NCI-H82 treated with DMSO at 0.1 percent for 48 hours (cell line): Measurements from ENCODE around the gene MAGI1.

ENCODE experiments used
- DNase-seq: peaks from one replicate; lab custom pipeline; 2025; ENCODE audit not compliant: unreplicated experiment; lab: John Stamatoyannopoulos, UW

MAGI1 gene

GRCh38 chr3:65850261-65850660, 188.5 kb downstream of the MAGI1 start:
- no peak for DNase-seq

- DNase-seq, result no peak
Observed at GRCh38 chr3:65848024-65848423, 190.7 kb downstream of the MAGI1 start.

GRCh38 chr3:65846936-65847335, 191.8 kb downstream of the MAGI1 start:
- DNase-seq, result no peak

- DNase-seq, result no peak
Observed at GRCh38 chr3:65844370-65844769, 194.3 kb downstream of the MAGI1 start.

- no peak for DNase-seq
Observed at GRCh38 chr3:65843732-65844131, 195.0 kb downstream of the MAGI1 start.

- no peak for DNase-seq
Observed at GRCh38 chr3:65837604-65838003, 201.1 kb downstream of the MAGI1 start.

GRCh38 chr3:65836047-65836446, 202.7 kb downstream of the MAGI1 start:
- no peak for DNase-seq

- no peak for DNase-seq
Observed at GRCh38 chr3:65833761-65834505, 204.8 kb downstream of the MAGI1 start.

GRCh38 chr3:65831733-65832425, 206.8 kb downstream of the MAGI1 start:
- no peak for DNase-seq

- no peak for DNase-seq
Observed at GRCh38 chr3:65830948-65831732, 207.6 kb downstream of the MAGI1 start.

- DNase-seq, result no peak
Observed at GRCh38 chr3:65829228-65829627, 209.5 kb downstream of the MAGI1 start.

GRCh38 chr3:65828706-65829105, 210.0 kb downstream of the MAGI1 start:
- no peak for DNase-seq

GRCh38 chr3:65827076-65827475, 211.6 kb downstream of the MAGI1 start:
- no peak for DNase-seq

GRCh38 chr3:65824166-65824565, 214.6 kb downstream of the MAGI1 start:
- no peak for DNase-seq

- no peak for DNase-seq
Observed at GRCh38 chr3:65820600-65820999, 218.1 kb downstream of the MAGI1 start.

GRCh38 chr3:65819896-65820295, 218.8 kb downstream of the MAGI1 start:
- DNase-seq, result no peak

- DNase-seq, result no peak
Observed at GRCh38 chr3:65817553-65818126, 221.1 kb downstream of the MAGI1 start.

GRCh38 chr3:65816208-65816607, 222.5 kb downstream of the MAGI1 start:
- DNase-seq, result no peak

GRCh38 chr3:65814845-65815578, 223.7 kb downstream of the MAGI1 start:
- no peak for DNase-seq

GRCh38 chr3:65811892-65812291, 226.8 kb downstream of the MAGI1 start:
- no peak for DNase-seq
